ENCODE results near the gene ZBED6. TPM values are rescaled to one million over a fixed set of nuclear protein-coding genes. Genes with fewer than 3 reads are reported as not detected.

The ZBED6 gene
- total and polyA plus RNA-seq, 2 of the 4 experiments (the other 2 are of a cell fraction) = 3.8 to 26.2 TPM

DNA sequence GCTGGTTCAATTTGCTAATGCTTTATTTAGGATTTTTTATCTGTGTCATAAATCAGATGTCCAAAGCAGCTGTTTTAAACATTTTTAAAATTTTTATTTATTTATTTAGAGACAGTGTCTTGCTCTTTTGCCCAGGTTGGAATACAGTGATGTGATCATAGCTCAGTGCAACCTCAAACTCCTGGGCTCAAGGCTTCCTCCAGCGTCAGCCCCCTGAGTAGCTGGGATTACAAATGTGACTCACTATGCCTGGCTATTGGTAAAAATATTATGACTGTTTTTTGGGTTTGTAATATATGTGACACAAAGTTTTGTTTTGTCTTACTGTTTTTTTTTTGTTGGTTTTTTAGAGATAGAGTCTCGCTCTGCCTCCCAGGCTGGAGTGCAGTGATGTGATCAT lies 11.8 kb downstream of the ZBED6 start:
- dilution Hi-C loops (cut with HindIII; ENCODE audit: low sequenced_read_pairs, unreplicated experiment) = no loop called here
- BruUV-seq (replicated peaks) = no TSS peak

More for the DNA sequence above, 11.8 kb downstream of the ZBED6 start:
- H4K8ac ChIP-seq (ENCODE audit: low read depth in 2 of 2, low read length in 2 of 2) = no peak overlapping the region
- ChIA-PET CTCF (interaction anchor here (0.7 kb wide), 2 partner anchors 30 to 467 kb away, joined by 3 to 6 read pairs; no protein-coding TSS in a partner anchor), POLR2A (ENCODE audit: unreplicated experiment) (interaction anchor here (0.7 kb wide), 1 partner anchor 95 kb away, joined by 4 read pairs; no protein-coding TSS in a partner anchor)
- no peak overlapping the region for H2AK9ac ChIP-seq (replicated peaks; ENCODE audit: low read depth, low read length, poor library complexity)
- H3K4me3 ChIP-seq (ENCODE audit: insufficient read depth, low read depth, low read length) = no peak overlapping the region
- H2BK15ac ChIP-seq (ENCODE audit: low read depth, low read length) = no peak overlapping the region
- peaks cover 31% of the 10 kb centered on the region for H3K36me3 ChIP-seq (ENCODE audit: control insufficient read depth, insufficient read depth, low read length)
- no peak overlapping the region for H3K23ac ChIP-seq (ENCODE audit: low read depth, low read length)
- H4K5ac ChIP-seq (ENCODE audit: low read depth, low read length) = no peak overlapping the region
- peak overlapping the region; percentile 38 for H2BK5ac ChIP-seq (ENCODE audit: low read depth, low read length, poor library complexity, severe bottlenecking)
- no peak overlapping the region for H3K14ac ChIP-seq (replicated peaks; ENCODE audit: low read depth, low read length)
- no peak overlapping the region for H3K4me2 ChIP-seq (ENCODE audit: low read depth, low read length)
- H3K4ac ChIP-seq (ENCODE audit: low read depth, low read length) = no peak overlapping the region
- H3K18ac ChIP-seq (ENCODE audit: low read depth, low read length) = no peak overlapping the region
- H3K27me3 ChIP-seq (ENCODE audit: control insufficient read depth, insufficient read depth, low read length) = no peaks in the 10 kb centered on the region
- H3K56ac ChIP-seq (ENCODE audit: extremely low read depth, insufficient read depth, low read length) = no peak overlapping the region
- H3K9me3 ChIP-seq (ENCODE audit: control insufficient read depth, insufficient read depth, low read length) = no peaks in the 10 kb centered on the region
- no peak overlapping the region for H2BK20ac ChIP-seq (ENCODE audit: low read depth, low read length)
- DNase-seq = peak; percentile 95
- no peak for TF ChIP-seq CHD1 (IDR thresholded peaks at IDR 0.05; ENCODE audit: low read depth, low read length)
- TF ChIP-seq RAD21 (IDR thresholded peaks at IDR 0.05; ENCODE audit: low read length) = peak; percentile 29
- TF ChIP-seq RCOR1 (IDR thresholded peaks at IDR 0.05; ENCODE audit: insufficient replicate concordance, low read length) = no peak
- TF ChIP-seq MAZ (IDR thresholded peaks at IDR 0.05; ENCODE audit: borderline replicate concordance, low read depth, low read length) = peak; percentile 30; the same call in 1 of the 2 replicates
- TF ChIP-seq, protein P1, sequence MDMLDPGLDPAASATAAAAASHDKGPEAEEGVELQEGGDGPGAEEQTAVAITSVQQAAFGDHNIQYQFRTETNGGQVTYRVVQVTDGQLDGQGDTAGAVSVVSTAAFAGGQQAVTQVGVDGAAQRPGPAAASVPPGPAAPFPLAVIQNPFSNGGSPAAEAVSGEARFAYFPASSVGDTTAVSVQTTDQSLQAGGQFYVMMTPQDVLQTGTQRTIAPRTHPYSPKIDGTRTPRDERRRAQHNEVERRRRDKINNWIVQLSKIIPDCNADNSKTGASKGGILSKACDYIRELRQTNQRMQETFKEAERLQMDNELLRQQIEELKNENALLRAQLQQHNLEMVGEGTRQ (IDR thresholded peaks at IDR 0.05; ENCODE audit: low read depth, low read length) = no peak
- TF ChIP-seq, protein P2, sequence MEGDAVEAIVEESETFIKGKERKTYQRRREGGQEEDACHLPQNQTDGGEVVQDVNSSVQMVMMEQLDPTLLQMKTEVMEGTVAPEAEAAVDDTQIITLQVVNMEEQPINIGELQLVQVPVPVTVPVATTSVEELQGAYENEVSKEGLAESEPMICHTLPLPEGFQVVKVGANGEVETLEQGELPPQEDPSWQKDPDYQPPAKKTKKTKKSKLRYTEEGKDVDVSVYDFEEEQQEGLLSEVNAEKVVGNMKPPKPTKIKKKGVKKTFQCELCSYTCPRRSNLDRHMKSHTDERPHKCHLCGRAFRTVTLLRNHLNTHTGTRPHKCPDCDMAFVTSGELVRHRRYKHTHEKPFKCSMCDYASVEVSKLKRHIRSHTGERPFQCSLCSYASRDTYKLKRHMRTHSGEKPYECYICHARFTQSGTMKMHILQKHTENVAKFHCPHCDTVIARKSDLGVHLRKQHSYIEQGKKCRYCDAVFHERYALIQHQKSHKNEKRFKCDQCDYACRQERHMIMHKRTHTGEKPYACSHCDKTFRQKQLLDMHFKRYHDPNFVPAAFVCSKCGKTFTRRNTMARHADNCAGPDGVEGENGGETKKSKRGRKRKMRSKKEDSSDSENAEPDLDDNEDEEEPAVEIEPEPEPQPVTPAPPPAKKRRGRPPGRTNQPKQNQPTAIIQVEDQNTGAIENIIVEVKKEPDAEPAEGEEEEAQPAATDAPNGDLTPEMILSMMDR (conservative IDR thresholded peaks at IDR 0.05; ENCODE audit: low read depth, low read length) = 0 out of 2 replicates have a peak, but pooled peaks have one; percentile 8
- no peak for TF ChIP-seq POLR2A (IDR thresholded peaks at IDR 0.05; ENCODE audit: low read depth, low read length)
- TF ChIP-seq CEBPB (IDR thresholded peaks at IDR 0.05; ENCODE audit: low read depth, low read length) = peak; percentile 50; the same call in 1 of the 2 replicates
- TF ChIP-seq RFX5 (IDR thresholded peaks at IDR 0.05; ENCODE audit: low read depth, low read length) = no peak
- TF ChIP-seq FOS (IDR thresholded peaks at IDR 0.05; ENCODE audit: low read depth, low read length) = peak; percentile 63
- TF ChIP-seq NFE2L2 (IDR thresholded peaks at IDR 0.05; ENCODE audit: low read depth, low read length) = no peak
- TF ChIP-seq, protein P3, sequence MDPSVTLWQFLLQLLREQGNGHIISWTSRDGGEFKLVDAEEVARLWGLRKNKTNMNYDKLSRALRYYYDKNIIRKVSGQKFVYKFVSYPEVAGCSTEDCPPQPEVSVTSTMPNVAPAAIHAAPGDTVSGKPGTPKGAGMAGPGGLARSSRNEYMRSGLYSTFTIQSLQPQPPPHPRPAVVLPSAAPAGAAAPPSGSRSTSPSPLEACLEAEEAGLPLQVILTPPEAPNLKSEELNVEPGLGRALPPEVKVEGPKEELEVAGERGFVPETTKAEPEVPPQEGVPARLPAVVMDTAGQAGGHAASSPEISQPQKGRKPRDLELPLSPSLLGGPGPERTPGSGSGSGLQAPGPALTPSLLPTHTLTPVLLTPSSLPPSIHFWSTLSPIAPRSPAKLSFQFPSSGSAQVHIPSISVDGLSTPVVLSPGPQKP (IDR thresholded peaks at IDR 0.05; ENCODE audit: borderline replicate concordance, low read depth, low read length) = no peak
- TF ChIP-seq MXI1 (IDR thresholded peaks at IDR 0.05; ENCODE audit: borderline replicate concordance, low read depth, low read length) = no peak
- TF ChIP-seq MAFK (IDR thresholded peaks at IDR 0.05; ENCODE audit: low read depth, low read length) = no peak
- intact Hi-C loops (cut with micrococcal nuclease) (loop anchor here (10.0 kb wide), 1 partner anchor 92 kb away; no protein-coding TSS in a partner anchor), in situ Hi-C loops (cut with MboI; ENCODE audit: low sequenced_read_pairs) (no loop called here)
- 0% methylated on average over 1 of the region's 2 CpGs; no CpG with 5 or more reads in 1 of the 2 experiments for WGBS, 2 experiments (ENCODE audit: extremely low coverage in 2 of 2, insufficient read length in 1 of 2)
- no peak overlapping the region for H4K91ac ChIP-seq (ENCODE audit: insufficient read depth, low read depth, low read length)
- H2AFZ ChIP-seq (replicated peaks; ENCODE audit: low read length, poor library complexity) = no peak overlapping the region
- H3K9ac ChIP-seq (ENCODE audit: low read depth, low read length) = no peak overlapping the region
- peak overlapping the region; percentile 13; the same call in 1 of the 2 replicates for H3K27ac ChIP-seq (ENCODE audit: insufficient read depth, low read length)
- H4K20me1 ChIP-seq (ENCODE audit: insufficient read depth, low read length) = peaks cover 62% of the 10 kb centered on the region
- peaks cover 12 to 53% of the 10 kb centered on the region in 2 experiments; a peak in 3 of 4 replicates for H3K79me1 ChIP-seq (ENCODE audit: low read depth in 1 of 2, low read length in 2 of 2)
- peak; percentile 95 for ATAC-seq (ENCODE audit: low read depth)
- no peak overlapping the region for H2AK5ac ChIP-seq (ENCODE audit: low read depth, low read length)
- H3K9me1 ChIP-seq (ENCODE audit: insufficient read depth, low read length) = peaks cover 18% of the 10 kb centered on the region
- H3K4me1 ChIP-seq (ENCODE audit: control insufficient read depth, insufficient read depth, low read length) = 0 out of 2 replicates have a peak, but pooled peaks cover 3% of the 10 kb centered on the region
- no peak overlapping the region for H2BK120ac ChIP-seq (ENCODE audit: low read depth, low read length)

Measured in IMR-90 (cell line).